ENCODE results near the gene WNK2.

Gene WNK2

DNA sequence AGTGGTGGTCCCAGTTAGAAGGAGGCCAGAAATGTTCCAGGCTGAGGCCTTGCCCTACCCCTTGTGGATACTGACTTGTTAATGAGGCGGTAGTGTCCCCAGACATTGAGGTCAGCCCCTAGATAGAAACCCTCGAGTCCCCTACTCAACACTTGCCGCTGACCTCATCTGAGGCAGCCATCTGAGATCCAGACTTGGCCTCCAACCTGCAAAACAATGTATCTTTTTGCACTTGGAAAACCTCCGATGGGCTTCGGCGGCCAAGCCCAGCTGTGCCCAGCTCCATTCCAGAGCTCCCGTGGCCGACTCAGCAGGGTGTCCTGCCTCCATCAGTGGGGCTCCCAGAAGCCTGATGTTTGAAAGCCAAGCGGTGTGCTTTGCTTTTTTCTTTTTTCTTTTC is 122.1 kb downstream of the WNK2 start:
- no peaks in the 10 kb centered on the region for H3K36me3 ChIP-seq (ENCODE audit: control insufficient read depth, insufficient read depth, low read length)
- H3K9ac ChIP-seq (ENCODE audit: low read length) = no peak overlapping the region
- peaks cover 14% of the 10 kb centered on the region for H3K4me1 ChIP-seq (ENCODE audit: control insufficient read depth, insufficient read depth, low read length)
- H3K9me3 ChIP-seq (ENCODE audit: control insufficient read depth, low read length) = no peaks in the 10 kb centered on the region
- no peak overlapping the region for H3K4me3 ChIP-seq (ENCODE audit: low read length)
- no peaks in the 10 kb centered on the region for H3K27me3 ChIP-seq (ENCODE audit: control insufficient read depth, insufficient read depth, low read length)

DNA sequence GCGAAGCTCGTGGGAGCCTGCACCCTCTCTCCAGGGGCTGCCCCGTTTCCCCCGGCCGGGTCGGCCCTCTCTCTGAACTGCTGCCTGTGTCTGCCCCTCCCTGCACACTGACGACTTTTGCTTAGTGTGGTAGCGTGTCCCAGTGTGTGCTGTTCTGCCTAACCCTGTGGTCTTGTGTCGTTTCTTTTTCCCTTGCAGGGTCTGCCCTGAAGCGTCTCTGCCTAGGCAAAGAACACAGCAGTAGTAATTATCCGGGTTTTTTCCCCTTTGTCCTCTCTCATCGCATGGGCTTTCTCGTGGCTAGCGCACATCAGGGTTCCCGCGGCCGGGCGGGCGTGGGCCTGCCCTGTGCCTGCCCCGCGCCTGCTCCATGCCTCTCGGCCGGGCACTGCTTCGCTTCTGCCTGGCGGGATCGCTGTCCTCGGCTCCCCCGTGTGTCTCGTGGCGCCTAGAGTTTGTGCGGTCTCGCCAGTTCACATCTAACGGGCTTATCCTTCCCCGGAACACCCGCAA is 122.7 kb downstream of the WNK2 start:
- no peak overlapping the region for H3K4me3 ChIP-seq (ENCODE audit: low read length)
- H3K9me3 ChIP-seq (ENCODE audit: control insufficient read depth, low read length) = no peaks in the 10 kb centered on the region
- H3K9ac ChIP-seq (ENCODE audit: low read length) = no peak overlapping the region
- H3K4me1 ChIP-seq (ENCODE audit: control insufficient read depth, insufficient read depth, low read length) = peaks cover 14% of the 10 kb centered on the region
- H3K36me3 ChIP-seq (ENCODE audit: control insufficient read depth, insufficient read depth, low read length) = no peaks in the 10 kb centered on the region
- H3K27me3 ChIP-seq (ENCODE audit: control insufficient read depth, insufficient read depth, low read length) = no peaks in the 10 kb centered on the region

DNA sequence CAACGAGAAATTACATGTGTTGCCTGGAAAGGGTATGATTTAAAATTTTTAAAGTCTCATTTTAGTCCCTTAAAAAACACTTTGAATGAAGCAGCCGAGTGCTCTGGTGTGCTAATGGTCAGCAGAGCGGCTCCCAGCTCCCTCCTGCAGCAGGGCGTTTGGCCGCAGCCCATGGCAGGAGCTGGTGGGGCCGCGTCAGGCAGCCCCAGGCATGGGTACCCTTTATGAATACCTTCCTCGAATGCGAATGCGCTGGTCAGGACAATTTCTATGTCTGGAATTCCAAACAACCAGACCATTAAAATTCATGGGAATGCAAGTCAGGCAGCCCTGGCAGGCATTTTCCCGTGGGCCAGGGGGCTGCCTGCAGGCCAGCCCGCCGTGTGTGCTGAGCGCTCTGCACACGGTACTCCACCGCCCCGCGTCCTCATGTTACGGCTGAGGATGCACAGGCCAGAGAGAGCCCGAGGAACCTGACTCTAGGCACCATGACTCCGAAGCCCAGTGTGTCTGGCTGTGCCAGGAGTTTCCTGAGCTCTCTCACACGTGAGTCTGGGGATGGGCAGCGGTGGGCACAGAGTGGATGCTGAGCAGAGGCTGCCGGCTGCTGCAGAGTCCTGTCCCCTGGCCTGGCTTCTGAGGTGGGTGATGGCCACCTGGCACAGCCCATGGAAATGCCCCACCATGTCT is 123.7 kb downstream of the WNK2 start:
- Histone ChIP-seq H3K27me3 (ENCODE audit: control insufficient read depth, insufficient read depth, low read length) (no peaks in the 10 kb centered on the region), H3K4me3 (ENCODE audit: low read length) (no peak overlapping the region), H3K9ac (ENCODE audit: low read length) (no peak overlapping the region), H3K36me3 (ENCODE audit: control insufficient read depth, insufficient read depth, low read length) (no peaks in the 10 kb centered on the region), H3K9me3 (ENCODE audit: control insufficient read depth, low read length) (no peaks in the 10 kb centered on the region), H3K4me1 (ENCODE audit: control insufficient read depth, insufficient read depth, low read length) (peaks cover 16% of the 10 kb centered on the region)

DNA sequence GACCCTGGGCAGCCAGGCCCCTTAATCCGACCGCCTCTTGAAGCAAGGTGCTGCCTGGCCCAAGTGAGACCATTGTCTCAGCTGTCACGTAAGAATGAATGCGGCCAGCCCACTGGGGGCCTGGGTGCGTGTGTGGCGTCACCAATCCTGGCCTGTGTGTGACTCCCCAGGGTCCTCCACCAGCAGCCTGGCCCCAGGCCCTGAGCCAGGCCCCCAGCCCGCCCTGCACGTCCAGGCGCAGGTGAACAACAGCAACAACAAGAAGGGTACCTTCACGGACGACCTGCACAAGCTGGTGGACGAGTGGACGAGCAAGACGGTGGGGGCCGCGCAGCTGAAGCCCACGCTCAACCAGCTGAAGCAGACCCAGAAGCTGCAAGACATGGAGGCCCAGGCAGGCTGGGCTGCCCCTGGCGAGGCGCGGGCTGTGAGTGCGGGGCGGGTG is 124.2 kb downstream of the WNK2 start:
- Histone ChIP-seq H3K9me3 (ENCODE audit: control insufficient read depth, low read length) (no peaks in the 10 kb centered on the region), H3K4me3 (ENCODE audit: low read length) (no peak overlapping the region), H3K9ac (ENCODE audit: low read length) (no peak overlapping the region), H3K4me1 (ENCODE audit: control insufficient read depth, insufficient read depth, low read length) (peaks cover 17% of the 10 kb centered on the region), H3K36me3 (ENCODE audit: control insufficient read depth, insufficient read depth, low read length) (no peaks in the 10 kb centered on the region), H3K27me3 (ENCODE audit: control insufficient read depth, insufficient read depth, low read length) (no peaks in the 10 kb centered on the region)

DNA sequence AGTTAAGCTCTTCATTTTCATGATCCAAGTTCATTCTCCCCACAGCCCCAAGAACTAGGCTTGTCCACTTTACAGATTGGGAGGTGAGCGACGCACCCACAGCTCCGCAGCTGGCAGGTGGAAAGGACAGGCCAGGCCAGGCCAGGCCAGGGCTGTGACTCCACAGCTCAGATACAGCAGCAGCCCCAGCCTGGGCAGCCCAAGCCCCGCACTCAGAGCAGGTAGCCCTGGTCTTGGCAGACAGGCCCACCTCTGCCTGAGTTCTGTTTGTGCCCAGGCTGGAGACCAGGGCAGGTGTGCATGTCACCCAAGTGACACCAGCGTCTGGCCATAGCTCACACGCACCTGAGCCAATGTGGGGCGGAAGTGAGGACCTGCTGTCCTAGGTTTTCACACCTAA is 124.7 kb downstream of the WNK2 start:
- Histone ChIP-seq H3K4me1 (ENCODE audit: control insufficient read depth, insufficient read depth, low read length) (peaks cover 17% of the 10 kb centered on the region), H3K36me3 (ENCODE audit: control insufficient read depth, insufficient read depth, low read length) (no peaks in the 10 kb centered on the region), H3K9me3 (ENCODE audit: control insufficient read depth, low read length) (no peaks in the 10 kb centered on the region), H3K9ac (ENCODE audit: low read length) (no peak overlapping the region), H3K4me3 (ENCODE audit: low read length) (no peak overlapping the region), H3K27me3 (ENCODE audit: control insufficient read depth, insufficient read depth, low read length) (no peaks in the 10 kb centered on the region)

DNA sequence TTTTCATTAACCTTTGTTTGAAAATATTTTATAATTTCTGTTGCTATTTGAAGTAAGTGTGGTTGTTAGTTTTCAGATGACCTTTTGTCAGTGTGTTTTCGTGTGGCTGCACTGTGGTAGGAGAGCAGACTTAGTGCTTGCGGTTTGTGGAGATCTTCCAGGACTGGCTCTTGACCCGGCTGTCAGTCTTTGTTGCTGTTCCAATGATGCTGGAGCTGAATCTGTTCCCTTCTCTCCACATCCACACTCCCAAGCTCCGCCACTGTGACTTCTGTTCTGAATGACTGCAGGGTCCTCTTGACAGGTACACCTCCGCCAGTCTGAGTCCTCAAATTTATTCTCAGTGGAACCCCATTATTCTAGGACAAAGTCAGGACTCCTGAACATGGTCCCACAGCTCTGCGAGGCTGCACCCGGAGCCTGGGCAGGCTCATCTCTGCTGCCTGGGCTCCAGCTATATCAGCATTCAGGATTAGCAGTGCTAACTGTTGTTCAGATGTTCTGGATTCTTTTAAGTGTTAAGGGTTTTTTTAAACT is 126.0 kb downstream of the WNK2 start:
- Histone ChIP-seq H3K4me1 (ENCODE audit: control insufficient read depth, insufficient read depth, low read length) (peaks cover 13% of the 10 kb centered on the region), H3K36me3 (ENCODE audit: control insufficient read depth, insufficient read depth, low read length) (no peaks in the 10 kb centered on the region), H3K9me3 (ENCODE audit: control insufficient read depth, low read length) (no peaks in the 10 kb centered on the region), H3K9ac (ENCODE audit: low read length) (no peak overlapping the region), H3K4me3 (ENCODE audit: low read length) (no peak overlapping the region), H3K27me3 (ENCODE audit: control insufficient read depth, insufficient read depth, low read length) (no peaks in the 10 kb centered on the region)

DNA sequence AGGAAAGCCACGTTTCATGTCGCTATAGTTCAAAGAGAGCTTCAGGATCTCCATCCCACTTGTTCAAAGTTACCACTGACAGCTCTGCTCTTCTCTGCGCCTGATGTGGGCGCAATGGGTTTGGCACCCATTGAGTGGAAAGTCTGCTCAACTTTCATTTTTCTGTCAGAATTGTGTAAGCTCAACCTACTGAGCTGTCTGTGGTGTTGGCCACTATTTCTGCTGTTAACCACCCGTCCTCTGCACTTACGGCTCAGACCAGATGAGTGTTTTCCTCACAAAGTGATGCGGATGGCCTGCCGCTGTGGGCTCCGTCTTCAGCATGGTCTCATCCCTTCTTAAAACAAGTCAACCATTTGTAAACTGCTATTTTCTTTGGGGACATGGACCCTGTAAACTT is 131.2 kb downstream of the WNK2 start:
- peaks cover 24% of the 10 kb centered on the region for H3K4me1 ChIP-seq (ENCODE audit: control insufficient read depth, insufficient read depth, low read length)
- no peak overlapping the region for H3K9ac ChIP-seq (ENCODE audit: low read length)
- H3K4me3 ChIP-seq (ENCODE audit: low read length) = no peak overlapping the region
- no peaks in the 10 kb centered on the region for H3K36me3 ChIP-seq (ENCODE audit: control insufficient read depth, insufficient read depth, low read length)
- H3K27me3 ChIP-seq (ENCODE audit: control insufficient read depth, insufficient read depth, low read length) = no peaks in the 10 kb centered on the region
- H3K9me3 ChIP-seq (ENCODE audit: control insufficient read depth, low read length) = no peaks in the 10 kb centered on the region

DNA sequence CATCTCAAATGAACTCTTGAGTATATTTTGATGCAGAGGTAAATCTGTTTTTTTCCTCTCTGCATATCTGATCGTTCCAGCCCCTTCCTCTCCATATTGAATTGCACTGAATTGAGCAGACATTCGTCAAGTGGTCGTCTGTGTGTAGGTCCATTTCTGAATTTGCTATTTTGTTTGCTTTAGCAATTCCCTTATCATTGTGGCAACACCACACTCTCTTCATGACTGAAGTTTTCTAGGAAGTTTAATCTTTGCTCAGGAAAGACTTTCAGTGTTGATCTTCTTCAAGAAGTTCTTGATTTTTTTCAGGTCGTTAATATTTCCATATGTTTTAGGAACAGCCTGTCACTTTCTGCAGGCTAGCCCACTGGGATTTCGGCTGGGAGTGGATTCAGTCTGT is 132.0 kb downstream of the WNK2 start:
- Histone ChIP-seq H3K36me3 (ENCODE audit: control insufficient read depth, insufficient read depth, low read length) (no peaks in the 10 kb centered on the region), H3K4me3 (ENCODE audit: low read length) (no peak overlapping the region), H3K9me3 (ENCODE audit: control insufficient read depth, low read length) (no peaks in the 10 kb centered on the region), H3K9ac (ENCODE audit: low read length) (no peak overlapping the region), H3K27me3 (ENCODE audit: control insufficient read depth, insufficient read depth, low read length) (no peaks in the 10 kb centered on the region), H3K4me1 (ENCODE audit: control insufficient read depth, insufficient read depth, low read length) (peaks cover 24% of the 10 kb centered on the region)

DNA sequence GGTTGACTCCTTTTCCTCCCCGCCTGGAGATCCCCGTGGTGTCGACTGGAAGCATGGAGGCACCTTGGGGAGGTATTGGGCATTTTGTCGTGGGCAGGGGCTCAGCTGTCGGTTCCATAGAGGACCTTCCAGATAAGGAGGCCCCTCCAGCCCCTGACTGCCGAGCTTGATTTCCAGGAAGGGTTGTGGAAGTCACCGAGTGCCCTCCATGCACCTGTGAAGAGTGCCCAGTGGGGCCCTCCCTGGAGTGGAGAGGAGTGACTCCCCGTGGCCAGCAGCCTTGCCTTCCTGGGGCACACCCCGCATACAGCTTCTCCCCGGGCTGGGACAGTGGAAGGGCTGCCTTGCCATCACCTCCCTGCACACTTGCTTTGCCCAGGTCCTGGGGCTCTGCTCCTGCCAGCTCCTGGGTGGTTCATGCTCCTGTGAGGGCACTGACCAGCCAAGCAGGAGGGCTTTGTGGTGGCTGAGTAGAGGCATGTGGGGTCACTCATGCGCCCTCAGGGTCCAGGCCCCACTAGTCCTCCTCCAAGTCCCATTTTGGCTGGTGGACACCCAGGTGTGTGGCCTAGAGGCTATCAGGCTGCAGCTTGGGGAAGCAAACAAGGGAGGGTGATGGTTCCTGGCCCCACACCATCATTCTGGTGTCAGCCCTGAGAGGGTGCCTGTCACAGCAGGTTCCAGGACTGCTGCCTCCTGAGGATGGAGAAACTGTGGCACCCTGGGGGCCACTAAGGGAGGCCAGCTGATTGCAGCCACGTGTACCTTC is 133.0 kb downstream of the WNK2 start:
- H3K9me3 ChIP-seq (ENCODE audit: control insufficient read depth, low read length) = no peaks in the 10 kb centered on the region
- no peaks in the 10 kb centered on the region for H3K27me3 ChIP-seq (ENCODE audit: control insufficient read depth, insufficient read depth, low read length)
- peaks cover 24% of the 10 kb centered on the region for H3K4me1 ChIP-seq (ENCODE audit: control insufficient read depth, insufficient read depth, low read length)
- H3K9ac ChIP-seq (ENCODE audit: low read length) = no peak overlapping the region
- H3K36me3 ChIP-seq (ENCODE audit: control insufficient read depth, insufficient read depth, low read length) = no peaks in the 10 kb centered on the region
- no peak overlapping the region for H3K4me3 ChIP-seq (ENCODE audit: low read length)

DNA sequence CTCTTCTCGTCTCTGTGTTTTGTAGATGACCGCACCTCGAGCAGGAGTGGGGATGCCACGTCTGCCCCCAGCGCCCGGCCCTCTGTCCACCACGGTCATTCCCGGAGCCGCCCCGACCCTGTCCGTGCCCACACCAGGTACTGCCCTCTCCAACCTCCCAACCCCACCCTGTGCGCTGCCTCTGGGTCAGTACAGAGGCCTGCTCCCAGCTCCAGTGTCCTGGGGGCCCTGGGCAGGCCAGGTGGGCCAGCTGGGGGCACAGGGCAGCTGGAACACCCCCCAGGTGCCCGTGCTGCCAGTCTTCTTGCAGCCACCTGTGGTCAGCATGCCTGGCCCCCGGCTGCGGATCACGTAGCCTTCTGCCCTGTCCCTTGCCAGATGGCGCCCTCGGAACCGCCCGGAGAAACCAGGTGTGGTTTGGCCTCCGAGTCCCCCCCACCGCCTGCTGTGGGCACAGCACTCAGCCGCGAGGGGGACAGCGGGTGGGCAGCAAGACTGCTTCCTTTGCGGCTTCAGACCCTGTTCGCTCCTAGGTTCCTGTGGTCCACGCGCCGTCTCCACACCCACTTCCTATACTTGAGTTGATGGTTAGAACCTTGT is 133.7 kb downstream of the WNK2 start:
- peaks cover 17% of the 10 kb centered on the region for H3K4me1 ChIP-seq (ENCODE audit: control insufficient read depth, insufficient read depth, low read length)
- H3K9ac ChIP-seq (ENCODE audit: low read length) = no peak overlapping the region
- H3K4me3 ChIP-seq (ENCODE audit: low read length) = no peak overlapping the region
- H3K36me3 ChIP-seq (ENCODE audit: control insufficient read depth, insufficient read depth, low read length) = no peaks in the 10 kb centered on the region
- no peaks in the 10 kb centered on the region for H3K9me3 ChIP-seq (ENCODE audit: control insufficient read depth, low read length)
- H3K27me3 ChIP-seq (ENCODE audit: control insufficient read depth, insufficient read depth, low read length) = no peaks in the 10 kb centered on the region

DNA sequence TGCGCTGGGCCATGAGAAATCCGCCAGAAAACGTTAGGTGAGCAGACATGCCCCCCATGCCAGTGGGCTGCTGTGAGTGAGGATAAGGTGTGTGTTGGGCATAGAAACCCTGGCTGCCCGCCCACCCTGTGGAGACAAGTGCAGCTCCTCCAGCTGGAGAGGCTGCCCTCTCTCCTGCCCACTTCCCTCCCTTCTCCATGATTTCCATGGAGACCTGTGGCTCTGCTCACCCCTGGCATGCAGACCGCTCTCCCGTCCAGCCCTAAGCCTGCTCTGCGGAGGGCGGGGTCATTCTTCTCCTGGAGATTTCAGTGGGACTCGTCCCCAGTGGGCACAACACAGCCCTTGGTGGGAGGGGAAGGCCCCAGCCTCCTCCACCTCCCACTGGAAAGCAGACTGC is 134.5 kb downstream of the WNK2 start:
- Histone ChIP-seq H3K9ac (ENCODE audit: low read length) (no peak overlapping the region), H3K4me1 (ENCODE audit: control insufficient read depth, insufficient read depth, low read length) (peaks cover 14% of the 10 kb centered on the region), H3K36me3 (ENCODE audit: control insufficient read depth, insufficient read depth, low read length) (no peaks in the 10 kb centered on the region), H3K27me3 (ENCODE audit: control insufficient read depth, insufficient read depth, low read length) (no peaks in the 10 kb centered on the region), H3K9me3 (ENCODE audit: control insufficient read depth, low read length) (no peaks in the 10 kb centered on the region), H3K4me3 (ENCODE audit: low read length) (no peak overlapping the region)
